GM19372 (cell line): Measurements from ENCODE around the gene PTPRG.

Experiments used
- ATAC-seq: cut with Tn5 transposase; IDR thresholded peaks from one replicate; pipeline ENCODE4 v1.9.1; 2021; ENCODE audit warnings: mild to moderate bottlenecking, low read depth, moderate library complexity; ENCODE audit not compliant: unreplicated experiment

Gene PTPRG

DNA sequence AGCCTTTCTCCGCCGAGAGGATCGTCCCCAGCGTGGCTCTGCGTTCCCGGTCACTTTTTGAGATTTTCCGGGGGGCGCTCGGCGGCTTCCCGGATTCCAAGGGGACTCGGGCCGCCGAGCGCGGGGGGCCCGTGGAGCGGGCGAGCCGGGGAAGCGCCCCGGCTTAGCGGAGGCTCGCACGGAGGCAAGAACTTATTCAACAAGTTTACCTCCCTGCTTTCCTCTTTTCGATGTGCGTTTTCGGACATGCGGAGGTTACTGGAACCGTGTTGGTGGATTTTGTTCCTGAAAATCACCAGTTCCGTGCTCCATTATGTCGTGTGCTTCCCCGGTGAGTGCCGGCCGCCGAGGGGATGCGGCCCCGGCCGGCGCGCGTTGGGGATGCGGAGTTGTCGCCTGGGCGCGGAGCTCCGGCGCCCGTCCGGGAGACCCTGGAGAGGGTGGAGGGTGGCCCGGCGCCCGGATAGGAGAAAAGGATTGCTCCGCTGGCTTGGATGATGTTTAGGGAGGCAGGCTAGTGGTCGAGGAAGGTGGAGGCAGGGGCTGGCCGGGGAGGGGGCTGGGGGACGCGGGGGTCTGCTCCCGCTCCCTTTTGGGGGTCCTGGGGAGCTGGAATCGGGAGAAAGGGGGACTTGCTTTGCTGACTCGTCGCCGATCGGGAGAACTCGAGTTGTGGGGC, 810 bp downstream of the PTPRG start:
- no peak for ATAC-seq

- no peak for ATAC-seq
Observed at GRCh38 chr3:61562721-61563312, 1.4 kb downstream of the PTPRG start.

- ATAC-seq, result no peak
Observed at GRCh38 chr3:61563313-61564271, 2.2 kb downstream of the PTPRG start.

DNA sequence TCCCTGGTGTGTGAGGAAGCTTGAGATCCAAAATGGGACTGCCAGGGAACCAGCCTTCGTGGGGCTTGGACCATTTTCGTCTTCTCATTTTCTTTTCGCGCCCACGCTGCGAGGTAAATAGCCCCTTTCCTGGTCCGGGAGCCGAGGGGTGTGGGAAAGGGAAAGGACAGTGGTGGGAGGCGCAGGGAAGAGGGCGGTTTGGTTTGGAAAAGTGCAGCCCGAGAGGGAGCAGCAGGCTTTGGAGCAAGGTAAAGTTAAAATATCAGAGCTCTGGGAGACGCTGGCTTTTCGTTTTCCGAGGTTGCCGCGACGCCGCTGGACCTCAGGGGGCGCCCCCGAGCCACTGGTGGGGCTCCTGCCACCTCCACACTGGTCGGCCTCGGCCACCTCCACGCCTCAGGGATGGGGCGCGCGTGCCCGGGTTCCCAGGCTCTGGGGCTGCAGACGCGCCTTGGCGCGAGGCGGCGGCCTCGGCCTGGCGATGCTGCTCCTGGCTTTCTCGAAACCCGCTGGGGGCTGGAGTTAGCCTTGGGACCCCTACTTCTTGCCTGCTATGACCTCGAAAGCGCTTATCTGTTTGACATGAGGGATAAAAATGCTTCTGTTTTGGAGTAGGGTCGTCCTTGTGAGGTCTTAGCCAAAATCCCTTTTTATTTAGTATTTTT, 3.2 kb downstream of the PTPRG start:
- ATAC-seq, result no peak

- ATAC-seq, result no peak
Observed at GRCh38 chr3:61565569-61565968, 4.2 kb downstream of the PTPRG start.

GRCh38 chr3:61568127-61568526, 6.8 kb downstream of the PTPRG start:
- no peak for ATAC-seq

- ATAC-seq, result no peak
Observed at GRCh38 chr3:61569856-61570580, 8.6 kb downstream of the PTPRG start.

DNA sequence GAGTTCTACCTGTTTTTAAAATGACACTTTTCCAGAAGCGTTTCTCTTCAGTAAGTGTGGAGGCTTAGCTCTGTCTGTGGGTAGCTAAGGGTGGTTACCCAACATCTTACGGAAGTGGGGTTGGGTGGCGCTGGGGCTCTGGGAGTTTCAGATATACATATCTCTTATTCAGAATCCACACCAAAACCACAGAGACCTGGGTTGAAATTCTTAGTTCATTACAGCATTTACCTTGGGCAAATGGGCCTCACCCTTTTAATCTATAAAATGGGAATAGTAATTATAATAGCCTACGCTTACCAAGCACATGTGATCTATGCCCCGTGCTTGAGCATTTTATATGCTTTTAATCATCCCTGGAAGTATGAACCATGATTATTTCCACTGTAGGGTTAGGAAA, 9.4 kb downstream of the PTPRG start:
- no peak for ATAC-seq

- no peak for ATAC-seq
Observed at GRCh38 chr3:61571516-61572336, 10.4 kb downstream of the PTPRG start.

GRCh38 chr3:61572879-61573278, 11.5 kb downstream of the PTPRG start:
- no peak for ATAC-seq

DNA sequence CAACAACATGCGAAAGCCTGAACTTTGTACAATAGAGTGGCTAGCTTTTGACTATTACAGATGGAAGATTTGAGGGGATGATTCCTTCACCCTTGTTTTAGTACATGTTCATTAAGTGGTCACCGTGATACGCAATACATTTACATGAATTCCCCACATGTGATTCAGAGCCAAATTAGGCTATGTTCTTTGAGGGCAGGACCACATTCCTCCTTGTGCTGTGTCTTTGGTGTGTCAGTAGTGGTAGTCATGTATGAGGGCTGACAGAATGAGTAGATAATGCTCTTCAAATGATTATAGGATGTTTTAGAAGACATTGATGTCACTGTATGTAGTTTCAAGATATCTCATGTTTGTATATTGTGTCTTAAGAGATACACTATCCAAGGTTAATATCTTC, 12.1 kb downstream of the PTPRG start:
- ATAC-seq, result no peak

DNA sequence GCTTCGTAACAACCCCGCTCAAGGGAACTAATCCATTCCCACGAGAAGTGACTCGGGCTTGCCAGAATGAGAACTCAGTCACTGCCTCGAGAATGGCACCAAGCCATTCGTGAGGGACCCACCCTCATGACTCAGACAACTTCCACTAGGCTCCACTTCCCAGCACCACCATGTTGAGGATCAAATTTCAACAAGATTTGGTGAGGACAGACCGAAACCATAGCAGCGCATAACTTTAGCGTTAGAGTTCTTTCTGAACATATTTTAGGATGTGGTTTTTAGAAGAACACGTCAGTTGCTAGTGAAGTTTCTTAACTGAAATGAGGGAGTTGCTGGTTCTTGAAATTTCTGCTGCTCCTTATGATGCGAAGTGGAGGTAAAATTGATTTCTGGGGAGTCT, 13.5 kb downstream of the PTPRG start:
- ATAC-seq, result no peak

- no peak for ATAC-seq
Observed at GRCh38 chr3:61575893-61576292, 14.5 kb downstream of the PTPRG start.

GRCh38 chr3:61577760-61578159, 16.4 kb downstream of the PTPRG start:
- ATAC-seq, result no peak

- ATAC-seq, result no peak
Observed at GRCh38 chr3:61578667-61579367, 17.4 kb downstream of the PTPRG start.

DNA sequence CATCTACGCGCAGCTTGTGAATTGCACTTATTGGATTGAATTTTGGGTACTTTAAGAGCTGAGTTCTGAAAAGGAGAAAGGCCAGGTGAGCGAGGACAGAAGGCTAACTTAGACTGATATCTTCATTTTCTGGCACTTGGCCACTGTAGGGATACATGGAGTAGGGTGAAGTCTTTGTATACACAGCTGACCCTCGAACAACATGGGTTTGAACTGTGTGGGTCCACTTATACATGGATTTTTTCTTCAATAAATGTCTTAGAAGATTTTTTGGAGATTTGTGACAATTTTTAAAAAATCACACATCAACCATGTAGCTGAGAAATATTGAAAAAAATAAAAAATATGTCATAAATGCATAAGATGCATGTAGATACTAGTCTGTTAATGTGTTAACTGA, 18.3 kb downstream of the PTPRG start:
- no peak for ATAC-seq

DNA sequence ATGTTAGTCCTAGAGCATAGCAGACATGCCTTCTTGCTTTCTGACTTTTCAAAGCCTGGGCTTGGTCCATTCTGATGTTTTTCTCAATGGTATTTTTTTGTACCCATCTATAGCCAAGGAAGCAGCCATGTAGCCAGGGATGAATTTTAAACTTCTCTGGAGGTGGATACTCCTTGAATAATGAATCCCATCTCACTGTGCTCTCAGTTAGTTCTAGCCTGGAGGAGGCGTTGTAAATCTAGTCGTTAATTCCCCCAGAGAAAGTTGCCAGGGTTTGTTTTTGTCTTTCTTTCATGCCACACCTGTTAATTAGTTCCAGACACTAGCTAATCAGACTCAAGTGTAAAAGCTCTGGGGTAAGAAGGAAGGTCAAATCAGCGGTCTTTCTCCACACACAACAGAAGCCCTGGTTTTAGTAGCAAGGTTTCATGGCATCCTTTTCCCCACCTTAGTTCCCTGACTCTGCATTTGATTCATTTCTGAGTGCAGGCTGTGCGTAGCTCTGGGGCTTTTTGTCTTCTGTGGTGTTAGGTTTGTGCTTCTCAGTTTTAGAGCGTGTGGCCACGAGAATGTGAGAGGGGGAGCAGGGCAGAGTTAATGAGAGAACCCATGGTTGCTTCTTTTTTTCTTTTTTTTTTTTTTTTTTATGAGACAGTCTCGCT, 19.7 kb downstream of the PTPRG start:
- ATAC-seq, result no peak

GRCh38 chr3:61582287-61582686, 20.9 kb downstream of the PTPRG start:
- ATAC-seq, result no peak
